SK-N-SH treated with all-trans-retinoic acid at 6 μM for 48 hours (cell line): ENCODE measurements around the gene SLC4A3.

Source experiments
- ARNTL ChIP-seq: fragments of 450-650 bp; formaldehyde crosslinking; IDR thresholded peaks from 2 replicates; pipeline ENCODE4 v1.5.0; 2020; ENCODE audit warnings: low read depth, mild to moderate bottlenecking, moderate library complexity, borderline replicate concordance
- BACH2 ChIP-seq: fragments of 250-450 bp; sonication (Bioruptor Pico); IDR thresholded peaks from 2 replicates; pipeline ENCODE4 v1.9.0; 2021; ENCODE audit warnings: mild to moderate bottlenecking, borderline replicate concordance
- CSDC2 ChIP-seq: fragments of 250-450 bp; sonication (Bioruptor Pico); IDR thresholded peaks from 2 replicates; pipeline ENCODE4 v1.5.0; 2020; ENCODE audit warnings: mild to moderate bottlenecking, moderate library complexity
- CSRNP3 ChIP-seq: fragments of 250-450 bp; sonication (Bioruptor Pico); IDR thresholded peaks from 2 replicates; pipeline ENCODE4 v1.5.1; 2021; ENCODE audit warnings: mild to moderate bottlenecking, moderate library complexity
- ESRRG ChIP-seq: fragments of 250-450 bp; sonication (Bioruptor Pico); IDR thresholded peaks from 2 replicates; pipeline ENCODE4 v1.6.1; 2021; ENCODE audit warnings: mild to moderate bottlenecking
- GLIS3 ChIP-seq: fragments of 250-450 bp; sonication (Bioruptor Pico); IDR thresholded peaks from 2 replicates; pipeline ENCODE4 v1.5.0; 2020; ENCODE audit warnings: mild to moderate bottlenecking, moderate library complexity
- ISL1 ChIP-seq: fragments of 250-450 bp; sonication (Bioruptor Pico); IDR thresholded peaks from 2 replicates; pipeline ENCODE4 v2.1.2; 2022; ENCODE audit warnings: mild to moderate bottlenecking, moderate library complexity
- PATZ1 ChIP-seq: fragments of 250-450 bp; sonication (Bioruptor Pico); IDR thresholded peaks from 2 replicates; pipeline ENCODE4 v1.8.0; 2020; ENCODE audit warnings: mild to moderate bottlenecking, moderate library complexity, borderline replicate concordance
- POU6F1 ChIP-seq: fragments of 250-450 bp; sonication (Bioruptor Pico); IDR thresholded peaks from 2 replicates; pipeline ENCODE4 v1.8.0; 2021; ENCODE audit warnings: low read depth, mild to moderate bottlenecking, moderate library complexity, borderline replicate concordance
- RARB ChIP-seq: fragments of 250-450 bp; sonication (Bioruptor Pico); IDR thresholded peaks from 2 replicates; pipeline ENCODE4 v1.8.0; 2021; ENCODE audit warnings: mild to moderate bottlenecking, moderate library complexity
- ZC3H10 ChIP-seq: fragments of 250-450 bp; sonication (Bioruptor Pico); IDR thresholded peaks from 2 replicates; pipeline ENCODE4 v1.5.1; 2021; ENCODE audit warnings: mild to moderate bottlenecking, moderate library complexity
- ZFP3 ChIP-seq: fragments of 250-450 bp; sonication (Bioruptor Pico); IDR thresholded peaks from 2 replicates; pipeline ENCODE4 v1.5.0; 2020; ENCODE audit warnings: mild to moderate bottlenecking, moderate library complexity
- ZNF70 ChIP-seq: fragments of 450-650 bp; formaldehyde crosslinking; IDR thresholded peaks from 2 replicates; pipeline ENCODE4 v1.5.0; 2020; ENCODE audit warnings: mild to moderate bottlenecking, moderate library complexity

GRCh38 chr2:219578811-219579613 lies 48.4 kb upstream of the SLC4A3 start:
- TF ChIP-seq GLIS3 (CRISPR knock-in tag) (no peak), ISL1 (CRISPR knock-in tag) (no peak), RARB (CRISPR knock-in tag) (no peak), ZC3H10 (CRISPR knock-in tag) (no peak), ZFP3 (no peak), ESRRG (CRISPR knock-in tag) (no peak), BACH2 (no peak), CSDC2 (CRISPR knock-in tag) (no peak), PATZ1 (no peak), ZNF70 (CRISPR knock-in tag) (no peak), CSRNP3 (CRISPR knock-in tag) (no peak), ARNTL (CRISPR knock-in tag) (no peak), POU6F1 (no peak)
